Neural cell (in vitro differentiated cells): ENCODE measurements around the gene GTPBP1. TPM values are rescaled to one million over a fixed set of nuclear protein-coding genes. Genes with fewer than 3 reads are reported as not detected.

Source experiments
- H2AFZ ChIP-seq: fragments of 200-600, 300-800 bp; sonication (generic), shearing (Covaris generic); 2 replicates; pipeline ENCODE4 v1.6.0; 2014; ENCODE audit warnings: low read depth, mild to moderate bottlenecking, antibody characterized with exemption, low read length, moderate library complexity
- H3F3A ChIP-seq: fragments of 200-600 bp; shearing (Covaris generic); 2 replicates; pipeline ENCODE4 v1.6.1; 2016; ENCODE audit warnings: mild to moderate bottlenecking, moderate library complexity, mixed read lengths, antibody characterized with exemption, low read length; ENCODE audit not compliant: insufficient read depth, poor library complexity, severe bottlenecking
- H3K27ac ChIP-seq: fragments of 200-600, 300-800 bp; sonication (generic), shearing (Covaris generic); 2 replicates; pipeline ENCODE4 v1.5.1; 2014; ENCODE audit warnings: mild to moderate bottlenecking, low read length, moderate library complexity
- H3K27me3 ChIP-seq: fragments of 300-800, 200-600 bp; sonication (generic), shearing (Covaris generic); 2 replicates; pipeline ENCODE4 v1.6.0; 2014; ENCODE audit warnings: mild to moderate bottlenecking, low read depth, low read length, moderate library complexity; ENCODE audit not compliant: insufficient read depth
- H3K36me3 ChIP-seq: fragments of 300-800, 200-600 bp; sonication (generic), shearing (Covaris generic); 2 replicates; pipeline ENCODE4 v1.5.1; 2014; ENCODE audit warnings: mild to moderate bottlenecking, antibody characterized with exemption, low read length, moderate library complexity; ENCODE audit not compliant: insufficient read depth
- H3K4me2 ChIP-seq: fragments of 300-800, 200-600 bp; sonication (generic), shearing (Covaris generic); 2 replicates; pipeline ENCODE4 v1.6.0; 2014; ENCODE audit warnings: mild to moderate bottlenecking, low read length
- H3K4me3 ChIP-seq: fragments of 300-800, 200-600 bp; sonication (generic), shearing (Covaris generic); 2 replicates; pipeline ENCODE4 v1.5.1; 2014; ENCODE audit warnings: mild to moderate bottlenecking, low read length, moderate library complexity
- H3K79me2 ChIP-seq: fragments of 200-600 bp; shearing (Covaris generic); replicated peaks from 2 replicates; pipeline ENCODE4 v1.6.0; 2014; ENCODE audit warnings: mild to moderate bottlenecking, low read length, moderate library complexity; ENCODE audit not compliant: insufficient read depth
- H3K9ac ChIP-seq: fragments of 300-800, 200-600 bp; sonication (generic), shearing (Covaris generic); 2 replicates; pipeline ENCODE4 v1.6.1; 2016; ENCODE audit warnings: mild to moderate bottlenecking, low read length, mixed read lengths
- H3K9me2 ChIP-seq: fragments of 200-600 bp; shearing (Covaris generic); 2 replicates; pipeline ENCODE4 v1.6.1; 2016; ENCODE audit warnings: mild to moderate bottlenecking, low read length, mixed read lengths; ENCODE audit not compliant: insufficient read depth
- H3K9me3 ChIP-seq: fragments of 200-600, 300-800 bp; sonication (generic), shearing (Covaris generic); 2 replicates; pipeline ENCODE4 v1.6.1; 2016; ENCODE audit warnings: mild to moderate bottlenecking, mixed run types, low read length, moderate library complexity, mixed read lengths
- H4K20me1 ChIP-seq: fragments of 200-600 bp; shearing (Covaris generic); 2 replicates; pipeline ENCODE4 v1.6.1; 2016; ENCODE audit warnings: mild to moderate bottlenecking, mixed run types; ENCODE audit not compliant: insufficient read depth
- EP300 ChIP-seq: fragments of 450-650 bp; conservative IDR thresholded peaks from 2 replicates; pipeline ENCODE4 v1.6.1; 2014; ENCODE audit warnings: antibody characterized with exemption, mild to moderate bottlenecking, moderate library complexity; ENCODE audit not compliant: poor library complexity, severe bottlenecking
- EZH2 ChIP-seq: fragments of 200-600, 300-800 bp; shearing (Covaris generic), sonication (generic); IDR thresholded peaks from 2 replicates; pipeline ENCODE4 v1.6.1; 2014; ENCODE audit warnings: antibody characterized with exemption, low read length, borderline replicate concordance, mild to moderate bottlenecking; ENCODE audit not compliant: insufficient read depth, poor library complexity, severe bottlenecking
- MXI1 ChIP-seq: fragments of 450-650 bp; conservative IDR thresholded peaks from 2 replicates; pipeline ENCODE4 v1.6.1; 2014; ENCODE audit warnings: antibody characterized with exemption, mild to moderate bottlenecking; ENCODE audit not compliant: poor library complexity, severe bottlenecking
- POLR2AphosphoS5 ChIP-seq: IDR thresholded peaks from 2 replicates; pipeline ENCODE4 v1.6.1; 2012
- RAD21 ChIP-seq: fragments of 450-650 bp; conservative IDR thresholded peaks from 2 replicates; pipeline ENCODE4 v1.6.1; 2014; ENCODE audit warnings: antibody characterized with exemption, mild to moderate bottlenecking, moderate library complexity
- REST ChIP-seq: IDR thresholded peaks from 2 replicates; pipeline ENCODE4 v1.6.1; 2012; ENCODE audit warnings: borderline replicate concordance
- SMC3 ChIP-seq: fragments of 450-650 bp; conservative IDR thresholded peaks from 2 replicates; pipeline ENCODE4 v1.6.1; 2014; ENCODE audit warnings: antibody characterized with exemption, mild to moderate bottlenecking, moderate library complexity; ENCODE audit not compliant: poor library complexity
- TAF1 ChIP-seq: IDR thresholded peaks from 2 replicates; pipeline ENCODE4 v1.6.1; 2012; ENCODE audit warnings: low read depth
- polyA plus RNA-seq: library from polyadenylated mRNA; depleted of rRNA; stranded (reverse); fragments of >200 nt; gene quantifications from 2 replicates; pipeline ENCODE4 v1.2.3, GENCODE V29; 2014
- TF ChIP-seq, protein P1 (sequence below): fragments of 450-650 bp; IDR thresholded peaks from 2 replicates; pipeline ENCODE4 v1.5.1; 2014; ENCODE audit warnings: antibody characterized with exemption, mild to moderate bottlenecking, moderate library complexity; ENCODE audit not compliant: poor library complexity, severe bottlenecking

The GTPBP1 gene
- polyA plus RNA-seq, 1 donor from 2014 or later: 31.9 TPM

DNA sequence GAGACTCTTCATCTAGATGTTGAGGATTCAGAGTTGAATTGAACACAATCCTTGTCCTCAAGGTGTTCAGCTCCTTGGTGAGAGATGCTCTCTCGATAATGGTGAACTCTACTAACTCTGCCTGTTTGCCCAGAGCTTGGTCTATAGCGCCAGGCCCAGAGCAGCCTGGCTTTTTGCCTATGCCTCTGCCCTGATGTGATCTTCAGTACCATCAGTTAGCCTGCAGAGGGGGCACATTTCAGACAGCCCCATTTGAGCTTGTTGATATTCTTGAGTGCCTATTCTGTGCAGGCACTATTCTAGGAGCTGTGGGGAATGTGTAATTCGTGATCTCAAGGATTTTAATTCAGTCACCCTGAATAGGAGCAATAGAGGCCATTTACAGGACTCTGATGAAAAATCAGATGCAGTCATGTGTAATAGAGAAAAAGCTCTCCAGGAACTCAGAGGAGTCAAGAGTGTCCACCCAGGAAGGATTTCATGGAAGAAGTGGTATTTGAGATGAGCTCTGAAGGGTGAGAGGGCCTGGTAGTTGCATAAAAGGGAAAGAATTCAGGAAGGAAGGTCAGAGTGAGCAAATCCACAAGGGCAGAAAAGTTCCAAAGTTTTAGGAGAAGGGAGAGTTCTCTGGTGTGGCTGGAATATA is 19.3 kb downstream of the GTPBP1 start:
- Histone ChIP-seq H3K4me3 (no peak overlapping the region), H3K9me2 (no peaks in the 10 kb centered on the region), H3K9me3 (no peaks in the 10 kb centered on the region), H3K27ac (no peak overlapping the region), H3K79me2 (no peaks in the 10 kb centered on the region), H3F3A (no peaks in the 10 kb centered on the region), H4K20me1 (no peaks in the 10 kb centered on the region), H3K27me3 (no peaks in the 10 kb centered on the region), H3K4me2 (no peak overlapping the region), H3K36me3 (no peaks in the 10 kb centered on the region), H3K9ac (no peak overlapping the region), H2AFZ (no peak overlapping the region)
- TF ChIP-seq POLR2AphosphoS5 (no peak), EP300 (no peak), REST (no peak), SMC3 (no peak), RAD21 (no peak), TAF1 (no peak)
- TF ChIP-seq, protein P1, sequence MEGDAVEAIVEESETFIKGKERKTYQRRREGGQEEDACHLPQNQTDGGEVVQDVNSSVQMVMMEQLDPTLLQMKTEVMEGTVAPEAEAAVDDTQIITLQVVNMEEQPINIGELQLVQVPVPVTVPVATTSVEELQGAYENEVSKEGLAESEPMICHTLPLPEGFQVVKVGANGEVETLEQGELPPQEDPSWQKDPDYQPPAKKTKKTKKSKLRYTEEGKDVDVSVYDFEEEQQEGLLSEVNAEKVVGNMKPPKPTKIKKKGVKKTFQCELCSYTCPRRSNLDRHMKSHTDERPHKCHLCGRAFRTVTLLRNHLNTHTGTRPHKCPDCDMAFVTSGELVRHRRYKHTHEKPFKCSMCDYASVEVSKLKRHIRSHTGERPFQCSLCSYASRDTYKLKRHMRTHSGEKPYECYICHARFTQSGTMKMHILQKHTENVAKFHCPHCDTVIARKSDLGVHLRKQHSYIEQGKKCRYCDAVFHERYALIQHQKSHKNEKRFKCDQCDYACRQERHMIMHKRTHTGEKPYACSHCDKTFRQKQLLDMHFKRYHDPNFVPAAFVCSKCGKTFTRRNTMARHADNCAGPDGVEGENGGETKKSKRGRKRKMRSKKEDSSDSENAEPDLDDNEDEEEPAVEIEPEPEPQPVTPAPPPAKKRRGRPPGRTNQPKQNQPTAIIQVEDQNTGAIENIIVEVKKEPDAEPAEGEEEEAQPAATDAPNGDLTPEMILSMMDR: peak; percentile 37

DNA sequence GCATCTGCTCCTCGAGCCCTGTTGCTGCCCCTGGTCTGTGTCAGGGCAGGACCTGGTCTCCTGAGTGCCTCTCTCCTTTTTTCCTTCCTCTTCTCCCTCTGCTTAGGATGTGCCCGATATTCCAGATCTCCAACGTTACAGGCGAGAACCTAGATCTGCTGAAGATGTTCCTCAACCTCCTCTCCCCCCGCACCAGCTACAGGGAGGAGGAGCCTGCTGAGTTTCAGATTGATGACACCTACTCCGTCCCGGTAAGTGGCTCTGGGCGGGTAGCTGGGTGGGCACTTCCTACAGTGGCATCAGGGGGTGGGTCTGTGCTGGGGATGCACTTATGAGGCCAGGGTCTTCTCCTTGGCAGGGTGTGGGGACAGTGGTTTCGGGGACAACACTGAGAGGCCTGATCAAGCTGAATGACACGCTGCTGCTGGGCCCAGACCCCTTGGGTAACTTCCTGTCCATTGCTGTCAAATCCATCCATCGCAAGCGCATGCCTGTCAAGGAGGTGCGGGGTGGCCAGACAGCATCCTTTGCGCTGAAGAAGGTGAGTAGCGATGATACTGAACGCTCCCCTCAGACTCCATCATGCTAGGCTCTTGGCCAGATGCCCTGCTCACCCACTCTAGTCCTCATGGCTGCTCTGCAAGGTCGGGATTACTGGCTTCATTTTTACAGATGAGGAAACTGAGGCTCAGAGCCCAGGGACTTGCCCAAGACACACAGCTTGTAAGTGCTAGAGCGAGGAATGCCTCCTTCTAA is 20.3 kb downstream of the GTPBP1 start:
- no peak overlapping the region for H3K9ac ChIP-seq
- no peaks in the 10 kb centered on the region for H4K20me1 ChIP-seq
- H3K79me2 ChIP-seq: no peaks in the 10 kb centered on the region
- H2AFZ ChIP-seq: no peak overlapping the region
- no peak overlapping the region for H3K4me2 ChIP-seq
- H3F3A ChIP-seq: no peaks in the 10 kb centered on the region
- H3K27ac ChIP-seq: no peak overlapping the region
- no peak for TF ChIP-seq RAD21
- TF ChIP-seq TAF1: no peak
- no peak for TF ChIP-seq REST
- no peak for TF ChIP-seq EP300
- TF ChIP-seq EZH2: no peak
- TF ChIP-seq, protein P1: no peak
- TF ChIP-seq MXI1: no peak
- no peak for TF ChIP-seq SMC3
- TF ChIP-seq POLR2AphosphoS5: no peak
- H3K4me3 ChIP-seq: no peak overlapping the region
- H3K9me3 ChIP-seq: no peaks in the 10 kb centered on the region
- no peaks in the 10 kb centered on the region for H3K36me3 ChIP-seq
- H3K9me2 ChIP-seq: no peaks in the 10 kb centered on the region
- H3K27me3 ChIP-seq: no peaks in the 10 kb centered on the region
